ENCODE results near the gene ZBTB37.

Gene ZBTB37

GRCh38 chr1:173934440-173934839, 66.3 kb downstream of the ZBTB37 start:
- TF ChIP-seq FOXP2 (optimal IDR thresholded peaks at IDR 0.05; ENCODE audit: control extremely low read depth, extremely low read length, insufficient read depth) (no peak), POLR2AphosphoS5 (IDR thresholded peaks at IDR 0.05; ENCODE audit: borderline replicate concordance, low read depth, low read length) (no peak), EZH2 (IDR thresholded peaks at IDR 0.05) (no peak)
- no peak overlapping the region for H3K9ac ChIP-seq (ENCODE audit: insufficient read length)
- H3K27ac ChIP-seq = no peak overlapping the region
- H3K36me3 ChIP-seq (ENCODE audit: insufficient read depth, low read length) = peaks cover 40% of the 10 kb centered on the region
- no peak overlapping the region for H3K4me3 ChIP-seq
- DNase-seq (ENCODE audit: low read depth, low spot score) = no peak
- H3K9me3 ChIP-seq (ENCODE audit: low read depth, low read length) = no peaks in the 10 kb centered on the region

GRCh38 chr1:173937062-173937461, 68.9 kb downstream of the ZBTB37 start:
- peaks cover 56% of the 10 kb centered on the region for H3K36me3 ChIP-seq (ENCODE audit: insufficient read depth, low read length)

GRCh38 chr1:173946380-173946921, 78.3 kb downstream of the ZBTB37 start:
- Histone ChIP-seq H3K36me3 (ENCODE audit: insufficient read depth, low read length) (peaks cover 61% of the 10 kb centered on the region), H3K9ac (ENCODE audit: insufficient read length) (no peak overlapping the region), H3K9me3 (ENCODE audit: low read depth, low read length) (no peaks in the 10 kb centered on the region), H3K4me3 (no peak overlapping the region), H3K27ac (no peak overlapping the region)
- no peak for DNase-seq (ENCODE audit: low read depth, low spot score)
- no peak for TF ChIP-seq EZH2 (IDR thresholded peaks at IDR 0.05)
- TF ChIP-seq POLR2AphosphoS5 (IDR thresholded peaks at IDR 0.05; ENCODE audit: borderline replicate concordance, low read depth, low read length) = no peak
- no peak for TF ChIP-seq FOXP2 (optimal IDR thresholded peaks at IDR 0.05; ENCODE audit: control extremely low read depth, extremely low read length, insufficient read depth)

More at GRCh38 chr1:173937062-173937461, 68.9 kb downstream of the ZBTB37 start:
- H3K9me3 ChIP-seq (ENCODE audit: low read depth, low read length) = no peaks in the 10 kb centered on the region
- H3K4me3 ChIP-seq = no peak overlapping the region
- H3K27ac ChIP-seq = no peak overlapping the region
- H3K9ac ChIP-seq (ENCODE audit: insufficient read length) = no peak overlapping the region
- TF ChIP-seq EZH2 (IDR thresholded peaks at IDR 0.05) = no peak
- no peak for TF ChIP-seq FOXP2 (optimal IDR thresholded peaks at IDR 0.05; ENCODE audit: control extremely low read depth, extremely low read length, insufficient read depth)
- no peak for TF ChIP-seq POLR2AphosphoS5 (IDR thresholded peaks at IDR 0.05; ENCODE audit: borderline replicate concordance, low read depth, low read length)
- DNase-seq (ENCODE audit: low read depth, low spot score) = no peak

- TF ChIP-seq FOXP2 (optimal IDR thresholded peaks at IDR 0.05; ENCODE audit: control extremely low read depth, extremely low read length, insufficient read depth) = no peak
- TF ChIP-seq POLR2AphosphoS5 (IDR thresholded peaks at IDR 0.05; ENCODE audit: borderline replicate concordance, low read depth, low read length) = no peak
- TF ChIP-seq EZH2 (IDR thresholded peaks at IDR 0.05) = no peak
- DNase-seq (ENCODE audit: low read depth, low spot score) = no peak
- no peaks in the 10 kb centered on the region for H3K9me3 ChIP-seq (ENCODE audit: low read depth, low read length)
- no peak overlapping the region for H3K27ac ChIP-seq
- H3K36me3 ChIP-seq (ENCODE audit: insufficient read depth, low read length) = peaks cover 55% of the 10 kb centered on the region
- no peak overlapping the region for H3K9ac ChIP-seq (ENCODE audit: insufficient read length)
- no peak overlapping the region for H3K4me3 ChIP-seq
Measured at GRCh38 chr1:173948594-173948993, 80.4 kb downstream of the ZBTB37 start.

Data from SK-N-MC (cell line).